Measurements from ENCODE around the gene ACER2. TPM values are rescaled to one million over a fixed set of nuclear protein-coding genes. Genes with fewer than 3 reads are reported as not detected.

The ACER2 gene
- total RNA-seq, 1 experiment from 2014 or later: 8.8 TPM

- TF ChIP-seq ARID4B (CRISPR knock-in tag; IDR thresholded peaks at IDR 0.05; ENCODE audit: borderline replicate concordance) (no peak), ZNF396 (CRISPR knock-in tag; IDR thresholded peaks at IDR 0.05; ENCODE audit: borderline replicate concordance) (no peak), KAT7 (CRISPR knock-in tag; IDR thresholded peaks at IDR 0.05; ENCODE audit: borderline replicate concordance) (no peak), NFATC4 (CRISPR knock-in tag; IDR thresholded peaks at IDR 0.05) (no peak), ZNF317 (CRISPR knock-in tag; IDR thresholded peaks at IDR 0.05; ENCODE audit: borderline replicate concordance, low read depth) (no peak), SMAD3 (CRISPR knock-in tag; IDR thresholded peaks at IDR 0.05; ENCODE audit: borderline replicate concordance) (no peak), E2F4 (CRISPR knock-in tag; IDR thresholded peaks at IDR 0.05; ENCODE audit: borderline replicate concordance, low read depth) (no peak)
Measured at GRCh38 chr9:19488721-19489120, 79.9 kb downstream of the ACER2 start (continued).

- CTCF ChIA-PET: interaction anchor here (6.1 kb wide), 1 partner anchor 25 kb away, joined by 43 read pairs; no protein-coding TSS in a partner anchor
Measured at GRCh38 chr9:19490269-19490668, 81.5 kb downstream of the ACER2 start.

More at GRCh38 chr9:19490269-19490668, 81.5 kb downstream of the ACER2 start:
- POLR2A ChIA-PET: no interaction called here
- Mint-ChIP-seq H3K4me3 (no peak overlapping the region), H3K27me3 (ENCODE audit: low read depth) (no peaks in the 10 kb centered on the region; the same call in 1 of the 2 replicates), H3K9me3 (peaks cover 1% of the 10 kb centered on the region; the same call in 1 of the 2 replicates), H3K36me3 (no peaks in the 10 kb centered on the region), H3K27ac (no peak overlapping the region), H3K4me1 (peaks cover 5% of the 10 kb centered on the region)
- ATAC-seq: no peak
- no peak for DNase-seq (ENCODE audit: low spot score)
- TF ChIP-seq ZNF281 (CRISPR knock-in tag; IDR thresholded peaks at IDR 0.05) (no peak), CTCF (IDR thresholded peaks at IDR 0.05) (no peak), ARID4B (CRISPR knock-in tag; IDR thresholded peaks at IDR 0.05; ENCODE audit: borderline replicate concordance) (no peak), TEAD1 (CRISPR knock-in tag; IDR thresholded peaks at IDR 0.05) (no peak), GABPB1 (CRISPR knock-in tag; IDR thresholded peaks at IDR 0.05) (no peak), CBFB (CRISPR knock-in tag; IDR thresholded peaks at IDR 0.05; ENCODE audit: low read depth) (no peak), CREB1 (CRISPR knock-in tag; IDR thresholded peaks at IDR 0.05) (no peak), ATF2 (CRISPR knock-in tag; IDR thresholded peaks at IDR 0.05; ENCODE audit: borderline replicate concordance, low read depth) (no peak), MXD4 (CRISPR knock-in tag; IDR thresholded peaks at IDR 0.05; ENCODE audit: borderline replicate concordance) (no peak), JUN (CRISPR knock-in tag; IDR thresholded peaks at IDR 0.05) (no peak), NFE2L1 (CRISPR knock-in tag; IDR thresholded peaks at IDR 0.05) (no peak), ZNF121 (CRISPR knock-in tag; IDR thresholded peaks at IDR 0.05) (no peak), HMGA2 (CRISPR knock-in tag; IDR thresholded peaks at IDR 0.05) (no peak), RORB (CRISPR knock-in tag; IDR thresholded peaks at IDR 0.05) (no peak), OVOL2 (CRISPR knock-in tag; IDR thresholded peaks at IDR 0.05; ENCODE audit: borderline replicate concordance) (no peak), MYBL2 (CRISPR knock-in tag; IDR thresholded peaks at IDR 0.05) (no peak)
